ENCODE results near the gene FOXP2.

The FOXP2 gene

DNA sequence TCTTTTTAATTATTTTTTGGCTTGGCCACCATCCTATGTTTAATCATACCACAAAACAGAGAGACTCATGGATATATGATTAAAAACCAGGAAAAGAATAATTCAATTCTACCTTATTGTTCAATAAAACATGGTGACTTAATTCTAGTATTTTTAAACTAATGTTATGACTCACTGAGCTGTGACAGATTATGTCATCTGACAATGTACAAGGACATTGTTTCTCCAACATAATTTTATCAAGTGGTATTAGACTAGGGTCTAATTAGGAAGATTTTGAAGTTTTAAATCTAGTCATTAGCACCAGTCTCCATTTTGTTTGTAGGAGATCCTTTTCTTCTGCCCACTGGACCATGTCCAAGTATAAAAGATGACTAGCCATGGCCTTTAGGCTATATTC, 307.9 kb downstream of the FOXP2 start:
- TF ChIP-seq, protein P1, sequence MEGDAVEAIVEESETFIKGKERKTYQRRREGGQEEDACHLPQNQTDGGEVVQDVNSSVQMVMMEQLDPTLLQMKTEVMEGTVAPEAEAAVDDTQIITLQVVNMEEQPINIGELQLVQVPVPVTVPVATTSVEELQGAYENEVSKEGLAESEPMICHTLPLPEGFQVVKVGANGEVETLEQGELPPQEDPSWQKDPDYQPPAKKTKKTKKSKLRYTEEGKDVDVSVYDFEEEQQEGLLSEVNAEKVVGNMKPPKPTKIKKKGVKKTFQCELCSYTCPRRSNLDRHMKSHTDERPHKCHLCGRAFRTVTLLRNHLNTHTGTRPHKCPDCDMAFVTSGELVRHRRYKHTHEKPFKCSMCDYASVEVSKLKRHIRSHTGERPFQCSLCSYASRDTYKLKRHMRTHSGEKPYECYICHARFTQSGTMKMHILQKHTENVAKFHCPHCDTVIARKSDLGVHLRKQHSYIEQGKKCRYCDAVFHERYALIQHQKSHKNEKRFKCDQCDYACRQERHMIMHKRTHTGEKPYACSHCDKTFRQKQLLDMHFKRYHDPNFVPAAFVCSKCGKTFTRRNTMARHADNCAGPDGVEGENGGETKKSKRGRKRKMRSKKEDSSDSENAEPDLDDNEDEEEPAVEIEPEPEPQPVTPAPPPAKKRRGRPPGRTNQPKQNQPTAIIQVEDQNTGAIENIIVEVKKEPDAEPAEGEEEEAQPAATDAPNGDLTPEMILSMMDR (conservative IDR thresholded peaks at IDR 0.05; ENCODE audit: low read length), result no peak
- TF ChIP-seq EZH2phosphoT487 (IDR thresholded peaks at IDR 0.05; ENCODE audit: borderline replicate concordance), result no peak
- H3K4me2 ChIP-seq (ENCODE audit: low read depth, low read length, poor library complexity, severe bottlenecking), result no peak overlapping the region
- H3K79me2 ChIP-seq (ENCODE audit: insufficient read depth, low read length), result no peaks in the 10 kb centered on the region

DNA sequence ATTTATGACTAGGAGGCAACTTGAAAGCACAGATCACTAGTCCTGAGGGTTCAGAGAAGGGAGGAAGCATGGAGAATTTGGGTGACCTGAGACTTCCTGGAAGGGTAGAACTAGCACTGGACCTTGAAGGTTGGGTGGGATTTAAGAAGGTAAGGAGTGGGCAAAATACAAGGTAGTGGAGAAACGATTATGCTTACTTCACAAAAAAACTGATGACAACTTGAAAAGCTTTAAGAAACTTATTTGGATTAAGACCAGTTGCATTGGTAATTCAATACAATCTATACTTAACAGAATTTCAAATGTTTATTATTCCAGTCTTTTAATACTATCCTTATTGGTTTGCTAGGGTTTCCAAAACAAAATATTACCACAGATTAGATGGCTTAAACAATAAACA, 308.7 kb downstream of the FOXP2 start:
- Histone ChIP-seq H2AFZ (ENCODE audit: low read length) (no peak overlapping the region), H3K27me3 (ENCODE audit: insufficient read depth, low read length, poor library complexity, severe bottlenecking) (no peaks in the 10 kb centered on the region), H3K9ac (ENCODE audit: low read depth, low read length, poor library complexity, severe bottlenecking) (no peak overlapping the region), H3K4me2 (ENCODE audit: low read depth, low read length, poor library complexity, severe bottlenecking) (no peak overlapping the region), H3K9me3 (ENCODE audit: insufficient read depth, low read depth, low read length) (no peaks in the 10 kb centered on the region), H3F3A (ENCODE audit: low read depth) (no peaks in the 10 kb centered on the region), H3K4me3 (ENCODE audit: low read length, poor library complexity, severe bottlenecking) (no peak overlapping the region), H4K20me1 (ENCODE audit: insufficient read depth, low read length, poor library complexity, severe bottlenecking) (no peaks in the 10 kb centered on the region), H3K36me3 (ENCODE audit: insufficient read depth, low read length) (no peaks in the 10 kb centered on the region), H3K9me2 (replicated peaks; ENCODE audit: low read depth, low read length) (no peaks in the 10 kb centered on the region), H3K4me1 (ENCODE audit: insufficient read depth, low read length, poor library complexity, severe bottlenecking) (no peaks in the 10 kb centered on the region), H3K79me2 (ENCODE audit: insufficient read depth, low read length) (no peaks in the 10 kb centered on the region)
- TF ChIP-seq EZH2phosphoT487 (IDR thresholded peaks at IDR 0.05; ENCODE audit: borderline replicate concordance), result no peak
- TF ChIP-seq, protein P1 (conservative IDR thresholded peaks at IDR 0.05; ENCODE audit: low read length), result no peak

More for the DNA sequence above, 307.9 kb downstream of the FOXP2 start:
- no peaks in the 10 kb centered on the region for H4K20me1 ChIP-seq (ENCODE audit: insufficient read depth, low read length, poor library complexity, severe bottlenecking)
- H3K36me3 ChIP-seq (ENCODE audit: insufficient read depth, low read length), result no peaks in the 10 kb centered on the region
- no peaks in the 10 kb centered on the region for H3K9me3 ChIP-seq (ENCODE audit: insufficient read depth, low read depth, low read length)
- no peaks in the 10 kb centered on the region for H3F3A ChIP-seq (ENCODE audit: low read depth)
- H3K4me1 ChIP-seq (ENCODE audit: insufficient read depth, low read length, poor library complexity, severe bottlenecking), result no peaks in the 10 kb centered on the region
- H3K9me2 ChIP-seq (replicated peaks; ENCODE audit: low read depth, low read length), result no peaks in the 10 kb centered on the region
- no peaks in the 10 kb centered on the region for H3K27me3 ChIP-seq (ENCODE audit: insufficient read depth, low read length, poor library complexity, severe bottlenecking)
- no peak overlapping the region for H2AFZ ChIP-seq (ENCODE audit: low read length)
- H3K4me3 ChIP-seq (ENCODE audit: low read length, poor library complexity, severe bottlenecking), result no peak overlapping the region
- H3K9ac ChIP-seq (ENCODE audit: low read depth, low read length, poor library complexity, severe bottlenecking), result no peak overlapping the region

DNA sequence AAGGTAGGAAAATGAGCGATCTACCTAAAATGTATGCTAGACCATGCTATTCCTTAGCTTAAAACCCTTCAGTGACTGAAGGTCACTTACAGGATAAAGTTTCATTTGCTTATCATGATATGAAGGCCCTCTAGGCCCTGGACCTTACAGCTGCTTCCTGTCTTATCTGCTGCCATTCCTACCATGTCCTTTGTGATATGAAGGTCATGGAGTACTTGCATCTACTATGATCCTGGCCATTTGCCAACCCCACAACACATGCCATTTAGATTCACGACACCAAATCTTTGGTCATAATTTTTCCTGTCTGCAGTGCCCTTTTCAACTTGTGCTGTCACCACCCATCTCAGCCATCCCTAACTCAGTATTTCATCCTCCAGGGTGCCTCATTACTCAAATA, 325.5 kb downstream of the FOXP2 start:
- H3K4me2 ChIP-seq (ENCODE audit: low read depth, low read length, poor library complexity, severe bottlenecking), result no peak overlapping the region
- H3K9ac ChIP-seq (ENCODE audit: low read depth, low read length, poor library complexity, severe bottlenecking), result no peak overlapping the region
- H4K20me1 ChIP-seq (ENCODE audit: insufficient read depth, low read length, poor library complexity, severe bottlenecking), result no peaks in the 10 kb centered on the region
- no peak overlapping the region for H2AFZ ChIP-seq (ENCODE audit: low read length)
- no peaks in the 10 kb centered on the region for H3K9me3 ChIP-seq (ENCODE audit: insufficient read depth, low read depth, low read length)
- TF ChIP-seq, protein P1 (conservative IDR thresholded peaks at IDR 0.05; ENCODE audit: low read length), result no peak
- TF ChIP-seq EZH2phosphoT487 (IDR thresholded peaks at IDR 0.05; ENCODE audit: borderline replicate concordance), result no peak
- H3K9me2 ChIP-seq (replicated peaks; ENCODE audit: low read depth, low read length), result no peaks in the 10 kb centered on the region
- no peaks in the 10 kb centered on the region for H3F3A ChIP-seq (ENCODE audit: low read depth)
- no peak overlapping the region for H3K4me3 ChIP-seq (ENCODE audit: low read length, poor library complexity, severe bottlenecking)
- no peaks in the 10 kb centered on the region for H3K4me1 ChIP-seq (ENCODE audit: insufficient read depth, low read length, poor library complexity, severe bottlenecking)
- H3K27me3 ChIP-seq (ENCODE audit: insufficient read depth, low read length, poor library complexity, severe bottlenecking), result no peaks in the 10 kb centered on the region
- H3K79me2 ChIP-seq (ENCODE audit: insufficient read depth, low read length), result no peaks in the 10 kb centered on the region
- H3K36me3 ChIP-seq (ENCODE audit: insufficient read depth, low read length), result no peaks in the 10 kb centered on the region

Data from Loucy (cell line).